K562 (cell line): ENCODE measurements around the gene MRPL32. TPM values are rescaled to one million over a fixed set of nuclear protein-coding genes. Genes with fewer than 3 reads are reported as not detected.

Source experiments
- ARNT ChIP-seq, 2 experiments: fragments of 450-650 bp; IDR thresholded peaks; 2 replicates each; pipeline ENCODE4 v1.6.1; 2016; ENCODE audit warnings: mild to moderate bottlenecking in 1 of 2
- CAMTA2 ChIP-seq: fragments of 250-450 bp; sonication (Bioruptor Pico); conservative IDR thresholded peaks from 2 replicates; pipeline ENCODE4 v1.5.1; 2022
- MBD2 ChIP-seq: sonication (generic); IDR thresholded peaks from 2 replicates; pipeline ENCODE4 v1.6.1; 2016; ENCODE audit warnings: low read depth, borderline replicate concordance
- MTA3 ChIP-seq: fragments of 450-650 bp; formaldehyde crosslinking; IDR thresholded peaks from 2 replicates; pipeline ENCODE4 v1.6.1; 2017; ENCODE audit warnings: mild to moderate bottlenecking, borderline replicate concordance
- MYNN ChIP-seq, 2 experiments: sonication (generic); formaldehyde crosslinking in 1 of 2; IDR thresholded peaks; 2 replicates each; pipeline versions ENCODE4 v1.5.0 to v1.6.1; 2016 to 2020; ENCODE audit warnings: antibody characterized with exemption in 1 of 2, missing genetic modification reagents in 1 of 2
- PHF8 ChIP-seq: fragments of 200-600 bp; sonication (generic); IDR thresholded peaks from 2 replicates; pipeline ENCODE4 v1.6.1; 2012; ENCODE audit warnings: mixed run types, mild to moderate bottlenecking, inconsistent platforms, low read length, moderate library complexity, borderline replicate concordance
- PURB ChIP-seq: sonication (generic); formaldehyde crosslinking; IDR thresholded peaks from 2 replicates; pipeline ENCODE4 v1.9.0; 2021; ENCODE audit warnings: low read depth, mild to moderate bottlenecking, missing genetic modification reagents
- RBBP5 ChIP-seq: fragments of 200-600 bp; sonication (generic); IDR thresholded peaks from 2 replicates; pipeline ENCODE4 v1.6.1; 2012; ENCODE audit warnings: borderline replicate concordance, mild to moderate bottlenecking, low read length, control low read depth, inconsistent platforms; ENCODE audit not compliant: insufficient read depth, poor library complexity, severe bottlenecking
- SRSF7 ChIP-seq: fragments of 200-400 bp; formaldehyde crosslinking; optimal IDR thresholded peaks from 2 replicates; pipeline ENCODE3; 2017; ENCODE audit warnings: mild to moderate bottlenecking, low read depth, low read length
- TRIM28 ChIP-seq: fragments of 450-650 bp; IDR thresholded peaks from 2 replicates; pipeline ENCODE4 v1.6.1; 2017
- ZNF41 ChIP-seq: fragments of 250-450 bp; sonication (Bioruptor Pico); conservative IDR thresholded peaks from 2 replicates; pipeline ENCODE4 v1.4.0; 2020; ENCODE audit warnings: mild to moderate bottlenecking
- ZNF583 ChIP-seq: fragments of 250-450 bp; sonication (Bioruptor Pico); IDR thresholded peaks from 2 replicates; pipeline ENCODE4 v1.4.0; 2020
- polyA plus RNA-seq, 8 experiments: library from polyadenylated mRNA; depleted of rRNA in 4 of 8; stranded (reverse) in 5 of 8; unstranded in 3 of 8; fragments of >200 nt; fragmentation: Nextera tagmentation in 2 of 8; fragmentation: Illumina TruSeq in 1 of 8; extraction: Ambion mirVana in 2 of 8; extraction: Trizol in 1 of 8; gene quantifications; 2 replicates each; pipeline versions ENCODE4 v1.2.1 to v1.2.3, GENCODE V29; 2011 to 2014; ENCODE audit warnings: inconsistent platforms in 1 of 8, missing spikeins in 1 of 8
- total RNA-seq, 7 experiments: library from RNA; depleted of rRNA in 6 of 7; stranded (reverse); fragments of >200 nt in 6 of 7; fragmentation: Illumina TruSeq in 2 of 7; extraction: Trizol in 2 of 7; gene quantifications; 2 replicates each; pipeline versions ENCODE4 v1.2.1 to v1.2.3, GENCODE V29; 2011 to 2021; ENCODE audit warnings: low replicate concordance in 1 of 7
- TF ChIP-seq, protein P1 (sequence below): conservative IDR thresholded peaks from 2 replicates; pipeline ENCODE4 v1.6.1; 2011; ENCODE audit warnings: low read depth, mild to moderate bottlenecking, low read length; ENCODE audit not compliant: control insufficient read depth
- TF ChIP-seq, protein P2 (sequence below): sonication (generic); formaldehyde crosslinking; IDR thresholded peaks from 2 replicates; pipeline ENCODE4 v1.8.0; 2022; ENCODE audit warnings: mild to moderate bottlenecking, missing genetic modification reagents
- TF ChIP-seq, protein P3 (sequence below): fragments of 250-450 bp; sonication (Bioruptor Pico); IDR thresholded peaks from 2 replicates; pipeline ENCODE4 v1.5.0; 2021
- TF ChIP-seq, protein P4 (sequence below), 2 experiments: fragments of 450-650 bp in 1 of 2; IDR thresholded peaks; 2 replicates each; pipeline ENCODE4 v1.6.1; 2011 to 2017; ENCODE audit warnings: low read depth in 2 of 2, antibody characterized with exemption in 1 of 2, borderline replicate concordance in 1 of 2, low read length in 1 of 2, mild to moderate bottlenecking in 1 of 2, mixed read lengths in 1 of 2; ENCODE audit not compliant: control insufficient read depth in 1 of 2

The MRPL32 gene
- total and polyA plus RNA-seq, 9 of the 15 experiments (the other 6 are each of a cell fraction or from before 2014, with no cell fraction given) = 75.5 to 351 (median 138) TPM

DNA sequence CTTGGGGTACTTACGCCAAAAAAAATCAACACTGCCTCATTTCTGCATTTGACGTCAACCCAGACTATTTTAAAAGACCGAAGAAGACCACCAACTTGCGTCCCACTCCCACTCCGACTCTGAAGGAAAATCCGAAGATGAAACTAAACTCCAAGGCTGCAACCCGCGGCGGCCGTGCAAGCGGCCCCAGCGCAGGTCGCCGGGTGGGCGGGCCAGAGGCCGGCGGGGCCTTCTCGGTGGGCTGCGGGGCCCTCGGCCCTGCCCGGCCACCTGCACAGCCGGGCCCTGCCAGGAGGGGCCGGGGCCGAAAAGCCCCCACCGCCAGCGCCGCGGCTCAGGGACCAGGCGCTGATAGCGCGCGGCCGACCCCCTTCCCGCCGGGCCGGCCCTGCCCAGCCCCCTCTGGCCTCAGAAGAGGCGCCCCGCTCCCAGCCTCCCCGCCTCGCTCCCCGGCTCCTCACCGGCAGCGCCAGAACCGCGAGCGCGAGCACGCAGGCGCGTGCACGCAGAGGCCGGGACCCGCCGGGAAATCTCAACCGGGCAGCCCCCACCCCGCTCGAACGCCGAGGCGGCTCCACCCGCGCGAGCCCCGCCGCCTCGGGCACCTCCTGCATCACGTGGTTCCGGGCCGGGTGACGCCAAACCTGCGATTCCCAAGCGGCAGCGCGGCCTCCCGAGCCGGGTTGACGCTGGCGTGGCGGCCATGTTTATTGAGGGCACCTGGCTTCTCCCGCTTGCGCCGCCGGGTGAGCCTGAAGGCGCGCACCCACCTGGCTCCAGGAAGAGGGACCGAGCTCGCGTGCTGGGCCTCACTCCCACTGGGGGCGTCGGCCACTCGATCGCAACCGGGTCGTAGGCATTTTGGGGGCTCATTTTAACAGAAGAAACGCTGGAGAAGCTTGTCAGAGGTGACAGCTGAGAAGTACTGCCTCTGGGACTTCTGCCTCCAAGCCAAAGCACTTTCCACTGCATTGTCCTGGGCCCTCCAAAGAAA is 20.4 kb upstream of the MRPL32 start, which contains the start of gene C7orf25 (continued):
- no peak; the same call in 1 of the 2 replicates for TF ChIP-seq ZNF41
- TF ChIP-seq, protein P1, sequence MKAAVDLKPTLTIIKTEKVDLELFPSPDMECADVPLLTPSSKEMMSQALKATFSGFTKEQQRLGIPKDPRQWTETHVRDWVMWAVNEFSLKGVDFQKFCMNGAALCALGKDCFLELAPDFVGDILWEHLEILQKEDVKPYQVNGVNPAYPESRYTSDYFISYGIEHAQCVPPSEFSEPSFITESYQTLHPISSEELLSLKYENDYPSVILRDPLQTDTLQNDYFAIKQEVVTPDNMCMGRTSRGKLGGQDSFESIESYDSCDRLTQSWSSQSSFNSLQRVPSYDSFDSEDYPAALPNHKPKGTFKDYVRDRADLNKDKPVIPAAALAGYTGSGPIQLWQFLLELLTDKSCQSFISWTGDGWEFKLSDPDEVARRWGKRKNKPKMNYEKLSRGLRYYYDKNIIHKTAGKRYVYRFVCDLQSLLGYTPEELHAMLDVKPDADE = peak; percentile 95
- TF ChIP-seq RBBP5 = peak; percentile 77
- TF ChIP-seq, protein P2, sequence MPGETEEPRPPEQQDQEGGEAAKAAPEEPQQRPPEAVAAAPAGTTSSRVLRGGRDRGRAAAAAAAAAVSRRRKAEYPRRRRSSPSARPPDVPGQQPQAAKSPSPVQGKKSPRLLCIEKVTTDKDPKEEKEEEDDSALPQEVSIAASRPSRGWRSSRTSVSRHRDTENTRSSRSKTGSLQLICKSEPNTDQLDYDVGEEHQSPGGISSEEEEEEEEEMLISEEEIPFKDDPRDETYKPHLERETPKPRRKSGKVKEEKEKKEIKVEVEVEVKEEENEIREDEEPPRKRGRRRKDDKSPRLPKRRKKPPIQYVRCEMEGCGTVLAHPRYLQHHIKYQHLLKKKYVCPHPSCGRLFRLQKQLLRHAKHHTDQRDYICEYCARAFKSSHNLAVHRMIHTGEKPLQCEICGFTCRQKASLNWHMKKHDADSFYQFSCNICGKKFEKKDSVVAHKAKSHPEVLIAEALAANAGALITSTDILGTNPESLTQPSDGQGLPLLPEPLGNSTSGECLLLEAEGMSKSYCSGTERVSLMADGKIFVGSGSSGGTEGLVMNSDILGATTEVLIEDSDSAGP (CRISPR knock-in tag) = no peak
- peak; percentile 61; the same call in 1 of the 2 replicates for TF ChIP-seq MYNN (IDR thresholded peaks at IDR 0.05)
- TF ChIP-seq MYNN (CRISPR knock-in tag; IDR thresholded peaks at IDR 0.05) = no peak
- no peak for TF ChIP-seq SRSF7
- peak; percentile 71; the same call in 1 of the 2 replicates for TF ChIP-seq MBD2
- peak; percentile 84; the same call in 1 of the 2 replicates for TF ChIP-seq PHF8
- no peak for TF ChIP-seq CAMTA2 (CRISPR knock-in tag)
- peak; percentile 47; the same call in 1 of the 2 replicates for TF ChIP-seq TRIM28
- no peak for TF ChIP-seq ZNF583 (CRISPR knock-in tag)
- peak; percentile 84; the same call in 1 of the 2 replicates for TF ChIP-seq MTA3
- TF ChIP-seq ARNT (IDR thresholded peaks at IDR 0.05) = no peak
- TF ChIP-seq, protein P3, sequence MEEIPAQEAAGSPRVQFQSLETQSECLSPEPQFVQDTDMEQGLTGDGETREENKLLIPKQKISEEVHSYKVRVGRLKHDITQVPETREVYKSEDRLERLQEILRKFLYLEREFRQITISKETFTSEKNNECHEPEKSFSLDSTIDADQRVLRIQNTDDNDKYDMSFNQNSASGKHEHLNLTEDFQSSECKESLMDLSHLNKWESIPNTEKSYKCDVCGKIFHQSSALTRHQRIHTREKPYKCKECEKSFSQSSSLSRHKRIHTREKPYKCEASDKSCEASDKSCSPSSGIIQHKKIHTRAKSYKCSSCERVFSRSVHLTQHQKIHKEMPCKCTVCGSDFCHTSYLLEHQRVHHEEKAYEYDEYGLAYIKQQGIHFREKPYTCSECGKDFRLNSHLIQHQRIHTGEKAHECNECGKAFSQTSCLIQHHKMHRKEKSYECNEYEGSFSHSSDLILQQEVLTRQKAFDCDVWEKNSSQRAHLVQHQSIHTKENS (CRISPR knock-in tag) = no peak
- no peak for TF ChIP-seq PURB (CRISPR knock-in tag)
- TF ChIP-seq, protein P4, sequence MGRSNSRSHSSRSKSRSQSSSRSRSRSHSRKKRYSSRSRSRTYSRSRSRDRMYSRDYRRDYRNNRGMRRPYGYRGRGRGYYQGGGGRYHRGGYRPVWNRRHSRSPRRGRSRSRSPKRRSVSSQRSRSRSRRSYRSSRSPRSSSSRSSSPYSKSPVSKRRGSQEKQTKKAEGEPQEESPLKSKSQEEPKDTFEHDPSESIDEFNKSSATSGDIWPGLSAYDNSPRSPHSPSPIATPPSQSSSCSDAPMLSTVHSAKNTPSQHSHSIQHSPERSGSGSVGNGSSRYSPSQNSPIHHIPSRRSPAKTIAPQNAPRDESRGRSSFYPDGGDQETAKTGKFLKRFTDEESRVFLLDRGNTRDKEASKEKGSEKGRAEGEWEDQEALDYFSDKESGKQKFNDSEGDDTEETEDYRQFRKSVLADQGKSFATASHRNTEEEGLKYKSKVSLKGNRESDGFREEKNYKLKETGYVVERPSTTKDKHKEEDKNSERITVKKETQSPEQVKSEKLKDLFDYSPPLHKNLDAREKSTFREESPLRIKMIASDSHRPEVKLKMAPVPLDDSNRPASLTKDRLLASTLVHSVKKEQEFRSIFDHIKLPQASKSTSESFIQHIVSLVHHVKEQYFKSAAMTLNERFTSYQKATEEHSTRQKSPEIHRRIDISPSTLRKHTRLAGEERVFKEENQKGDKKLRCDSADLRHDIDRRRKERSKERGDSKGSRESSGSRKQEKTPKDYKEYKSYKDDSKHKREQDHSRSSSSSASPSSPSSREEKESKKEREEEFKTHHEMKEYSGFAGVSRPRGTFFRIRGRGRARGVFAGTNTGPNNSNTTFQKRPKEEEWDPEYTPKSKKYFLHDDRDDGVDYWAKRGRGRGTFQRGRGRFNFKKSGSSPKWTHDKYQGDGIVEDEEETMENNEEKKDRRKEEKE (IDR thresholded peaks at IDR 0.05; ENCODE audit: borderline replicate concordance in 1 of 2, control insufficient read depth in 1 of 2, low read depth in 2 of 2, low read length in 1 of 2) = no peak
